Measurements from ENCODE around the gene STARD9.

STARD9 gene

DNA sequence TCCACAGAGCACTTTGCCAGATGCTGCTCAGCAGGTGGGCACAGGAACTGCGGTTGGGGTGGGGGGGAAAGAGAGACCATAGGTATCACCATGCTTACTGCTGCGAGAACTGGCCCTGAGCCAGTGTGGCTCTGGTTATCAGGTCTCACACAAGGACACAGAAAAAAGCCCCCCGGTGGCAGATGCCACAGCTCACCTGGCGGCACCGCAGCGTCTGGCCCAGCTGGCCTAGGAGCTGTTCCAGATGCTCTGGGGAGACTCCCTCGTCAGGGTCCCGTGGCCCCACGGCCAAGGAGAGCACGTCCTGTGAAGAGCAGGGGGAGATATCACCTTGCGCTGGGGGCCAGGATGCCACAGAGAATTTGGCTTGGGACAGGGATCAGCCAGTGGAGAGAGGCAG is 150.7 kb downstream of the STARD9 start:
- Histone ChIP-seq H3K79me1 (ENCODE audit: low read length) (no peaks in the 10 kb centered on the region), H2BK5ac (ENCODE audit: low read depth, low read length, poor library complexity) (no peak overlapping the region), H2BK12ac (ENCODE audit: low read length) (no peak overlapping the region), H2AFZ (ENCODE audit: insufficient read depth, low read length, poor library complexity) (no peak overlapping the region), H2AK5ac (ENCODE audit: low read length) (no peak overlapping the region), H4K91ac (ENCODE audit: low read depth, low read length) (no peak overlapping the region), H4K12ac (ENCODE audit: low read depth, low read length) (peak overlapping the region; percentile 26), H3K4me3 (ENCODE audit: low read depth, low read length) (no peak overlapping the region), H2BK120ac (ENCODE audit: insufficient read depth, low read length, poor library complexity) (no peak overlapping the region), H3K27ac (ENCODE audit: low read depth, low read length) (no peak overlapping the region), H3K18ac (ENCODE audit: low read length) (no peak overlapping the region), H3K4me1 (ENCODE audit: control insufficient read depth in 1 of 2, insufficient read depth in 2 of 2, low read length in 2 of 2) (no peaks in the 10 kb centered on the region), H3K27me3 (ENCODE audit: insufficient read depth, low read length) (no peaks in the 10 kb centered on the region), H3K36me3 (ENCODE audit: control insufficient read depth in 1 of 2, insufficient read depth in 2 of 2, low read length in 2 of 2) (peaks cover 57 to 77% of the 10 kb centered on the region in 2 experiments), H3K9ac (ENCODE audit: low read length) (no peak overlapping the region), H3K23ac (ENCODE audit: low read length) (no peak overlapping the region), H3K79me2 (ENCODE audit: control insufficient read depth, insufficient read depth, low read length, poor library complexity) (no peaks in the 10 kb centered on the region), H3K14ac (ENCODE audit: low read length) (no peak overlapping the region), H3K4ac (ENCODE audit: low read depth, low read length) (no peak overlapping the region), H3K9me3 (ENCODE audit: insufficient read depth, low read depth, low read length) (no peaks in the 10 kb centered on the region), H3K4me2 (ENCODE audit: low read length) (no peak overlapping the region), H4K8ac (ENCODE audit: low read depth, low read length) (no peak overlapping the region)
- no CpG with 5 or more reads among the region's 11 CpGs for WGBS (ENCODE audit: extremely low coverage, insufficient coverage, insufficient read length)
- DNase-seq = no peak

DNA sequence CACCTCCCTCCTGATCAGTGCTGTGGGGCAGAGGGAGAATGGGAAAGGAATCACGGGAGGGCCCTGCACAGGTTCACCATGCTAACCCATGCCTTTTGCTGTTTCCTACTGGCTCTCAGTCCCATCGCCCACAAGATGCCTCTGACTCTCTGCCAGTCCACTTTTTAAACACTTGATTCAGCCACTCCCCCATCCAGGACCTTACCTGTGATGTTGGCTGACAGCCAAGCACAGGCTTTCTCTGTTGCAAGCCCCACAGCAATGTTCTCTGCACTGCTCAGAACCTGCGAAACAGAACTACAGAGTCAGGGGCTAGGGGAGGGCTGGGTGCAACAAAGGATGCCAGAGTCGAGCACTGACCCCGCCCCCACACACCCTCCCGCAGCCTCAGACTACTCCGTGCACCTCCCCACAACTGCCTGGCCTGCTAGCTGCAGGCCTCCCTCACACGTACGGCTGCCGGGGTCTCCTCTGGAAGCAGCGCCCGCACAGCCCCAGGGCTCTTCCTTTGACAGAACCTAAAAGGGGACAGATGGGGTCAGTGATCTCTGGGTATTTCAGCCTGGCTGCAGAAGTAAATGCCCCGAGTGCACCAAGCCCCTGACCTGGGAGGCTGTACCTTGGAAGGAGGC is 152.5 kb downstream of the STARD9 start:
- no peaks in the 10 kb centered on the region for H3K27me3 ChIP-seq (ENCODE audit: insufficient read depth, low read length)
- no peaks in the 10 kb centered on the region for H3K9me3 ChIP-seq (ENCODE audit: insufficient read depth, low read depth, low read length)
- no peak overlapping the region for H2BK12ac ChIP-seq (ENCODE audit: low read length)
- no peak overlapping the region for H4K91ac ChIP-seq (ENCODE audit: low read depth, low read length)
- no peak overlapping the region for H3K4me2 ChIP-seq (ENCODE audit: low read length)
- no peak overlapping the region for H3K14ac ChIP-seq (ENCODE audit: low read length)
- no peak overlapping the region for H2AK5ac ChIP-seq (ENCODE audit: low read length)
- H2BK120ac ChIP-seq (ENCODE audit: insufficient read depth, low read length, poor library complexity) = no peak overlapping the region
- no peak overlapping the region for H3K4ac ChIP-seq (ENCODE audit: low read depth, low read length)
- no peaks in the 10 kb centered on the region for H3K79me1 ChIP-seq (ENCODE audit: low read length)
- no peak overlapping the region for H4K8ac ChIP-seq (ENCODE audit: low read depth, low read length)
- no peaks in the 10 kb centered on the region for H3K4me1 ChIP-seq (ENCODE audit: control insufficient read depth in 1 of 2, insufficient read depth in 2 of 2, low read length in 2 of 2)
- WGBS (ENCODE audit: extremely low coverage, insufficient coverage, insufficient read length) = no CpG with 5 or more reads among the region's 13 CpGs
- no peak overlapping the region for H4K12ac ChIP-seq (ENCODE audit: low read depth, low read length)
- H3K4me3 ChIP-seq (ENCODE audit: low read depth, low read length) = no peak overlapping the region
- no peak overlapping the region for H3K27ac ChIP-seq (ENCODE audit: low read depth, low read length)
- no peak overlapping the region for H2AFZ ChIP-seq (ENCODE audit: insufficient read depth, low read length, poor library complexity)
- H3K23ac ChIP-seq (ENCODE audit: low read length) = no peak overlapping the region
- no peak overlapping the region for H3K9ac ChIP-seq (ENCODE audit: low read length)
- H3K18ac ChIP-seq (ENCODE audit: low read length) = no peak overlapping the region
- DNase-seq = no peak
- peaks cover 68 to 89% of the 10 kb centered on the region in 2 experiments for H3K36me3 ChIP-seq (ENCODE audit: control insufficient read depth in 1 of 2, insufficient read depth in 2 of 2, low read length in 2 of 2)
- no peaks in the 10 kb centered on the region for H3K79me2 ChIP-seq (ENCODE audit: control insufficient read depth, insufficient read depth, low read length, poor library complexity)
- no peak overlapping the region for H2BK5ac ChIP-seq (ENCODE audit: low read depth, low read length, poor library complexity)

DNA sequence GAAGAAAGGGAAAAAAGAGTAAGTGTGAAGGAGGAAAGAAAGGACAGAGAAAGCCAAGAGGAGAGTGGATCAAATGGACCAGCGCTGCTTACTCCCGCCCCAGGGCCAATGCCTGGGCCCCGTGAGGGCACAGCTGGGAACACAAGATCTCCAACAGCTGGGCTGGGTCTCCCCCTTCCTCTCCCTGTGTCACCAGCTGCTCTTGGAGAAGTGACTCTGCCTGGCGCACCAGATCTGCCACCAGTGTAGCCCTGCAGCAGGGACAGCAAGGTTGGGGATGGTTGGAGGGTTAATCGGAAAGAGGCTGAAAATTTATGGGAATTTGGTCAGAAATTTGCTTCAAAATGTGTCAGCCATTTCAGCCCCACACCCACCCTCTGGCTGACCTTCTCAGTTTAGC is 153.2 kb downstream of the STARD9 start:
- H2BK120ac ChIP-seq (ENCODE audit: insufficient read depth, low read length, poor library complexity) = no peak overlapping the region
- no peak overlapping the region for H3K14ac ChIP-seq (ENCODE audit: low read length)
- H4K8ac ChIP-seq (ENCODE audit: low read depth, low read length) = no peak overlapping the region
- H3K4me3 ChIP-seq (ENCODE audit: low read depth, low read length) = no peak overlapping the region
- H3K4ac ChIP-seq (ENCODE audit: low read depth, low read length) = no peak overlapping the region
- H3K27me3 ChIP-seq (ENCODE audit: insufficient read depth, low read length) = no peaks in the 10 kb centered on the region
- DNase-seq = no peak
- no peak overlapping the region for H3K27ac ChIP-seq (ENCODE audit: low read depth, low read length)
- H3K18ac ChIP-seq (ENCODE audit: low read length) = no peak overlapping the region
- H3K36me3 ChIP-seq (ENCODE audit: control insufficient read depth in 1 of 2, insufficient read depth in 2 of 2, low read length in 2 of 2) = peaks cover 75 to 88% of the 10 kb centered on the region in 2 experiments
- WGBS (ENCODE audit: extremely low coverage, insufficient coverage, insufficient read length) = no CpG with 5 or more reads among the region's 5 CpGs
- no peak overlapping the region for H4K12ac ChIP-seq (ENCODE audit: low read depth, low read length)
- no peak overlapping the region for H2BK5ac ChIP-seq (ENCODE audit: low read depth, low read length, poor library complexity)
- no peak overlapping the region for H2BK12ac ChIP-seq (ENCODE audit: low read length)
- H4K91ac ChIP-seq (ENCODE audit: low read depth, low read length) = no peak overlapping the region
- H3K9ac ChIP-seq (ENCODE audit: low read length) = no peak overlapping the region
- no peaks in the 10 kb centered on the region for H3K79me2 ChIP-seq (ENCODE audit: control insufficient read depth, insufficient read depth, low read length, poor library complexity)
- no peak overlapping the region for H3K4me2 ChIP-seq (ENCODE audit: low read length)
- H2AK5ac ChIP-seq (ENCODE audit: low read length) = no peak overlapping the region
- H3K4me1 ChIP-seq (ENCODE audit: control insufficient read depth in 1 of 2, insufficient read depth in 2 of 2, low read length in 2 of 2) = no peaks in the 10 kb centered on the region
- no peak overlapping the region for H3K23ac ChIP-seq (ENCODE audit: low read length)
- no peak overlapping the region for H2AFZ ChIP-seq (ENCODE audit: insufficient read depth, low read length, poor library complexity)
- no peaks in the 10 kb centered on the region for H3K79me1 ChIP-seq (ENCODE audit: low read length)
- H3K9me3 ChIP-seq (ENCODE audit: insufficient read depth, low read depth, low read length) = no peaks in the 10 kb centered on the region

DNA sequence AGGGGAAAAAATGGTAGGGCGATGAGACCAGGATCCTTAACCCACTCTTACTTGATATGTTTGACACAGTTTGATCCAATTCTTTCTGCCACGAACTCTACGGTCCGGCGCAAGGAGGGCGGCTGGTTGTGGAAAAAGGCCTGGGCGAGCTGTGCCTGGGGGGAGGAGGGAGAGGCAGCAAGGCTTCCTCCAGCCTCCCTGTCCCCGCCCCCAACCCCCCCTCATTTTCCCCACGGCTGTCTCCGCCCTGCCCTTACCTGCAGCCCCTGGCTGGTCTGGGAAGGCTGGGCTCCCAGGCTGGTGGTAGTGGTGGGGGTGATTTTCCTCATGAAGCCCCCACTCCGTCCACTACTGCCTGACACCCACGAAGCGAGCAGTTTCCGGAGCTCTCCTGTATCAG is 153.6 kb downstream of the STARD9 start:
- Histone ChIP-seq H2BK120ac (ENCODE audit: insufficient read depth, low read length, poor library complexity) (no peak overlapping the region), H3K79me1 (ENCODE audit: low read length) (no peaks in the 10 kb centered on the region), H2AK5ac (ENCODE audit: low read length) (no peak overlapping the region), H3K14ac (ENCODE audit: low read length) (no peak overlapping the region), H3K36me3 (ENCODE audit: control insufficient read depth in 1 of 2, insufficient read depth in 2 of 2, low read length in 2 of 2) (peaks cover 76 to 91% of the 10 kb centered on the region in 2 experiments), H3K4me1 (ENCODE audit: control insufficient read depth in 1 of 2, insufficient read depth in 2 of 2, low read length in 2 of 2) (no peaks in the 10 kb centered on the region), H3K4me2 (ENCODE audit: low read length) (no peak overlapping the region), H2BK5ac (ENCODE audit: low read depth, low read length, poor library complexity) (no peak overlapping the region), H3K79me2 (ENCODE audit: control insufficient read depth, insufficient read depth, low read length, poor library complexity) (no peaks in the 10 kb centered on the region), H3K9me3 (ENCODE audit: insufficient read depth, low read depth, low read length) (no peaks in the 10 kb centered on the region), H3K27ac (ENCODE audit: low read depth, low read length) (no peak overlapping the region), H3K23ac (ENCODE audit: low read length) (no peak overlapping the region), H2AFZ (ENCODE audit: insufficient read depth, low read length, poor library complexity) (no peak overlapping the region), H4K8ac (ENCODE audit: low read depth, low read length) (no peak overlapping the region), H4K91ac (ENCODE audit: low read depth, low read length) (no peak overlapping the region), H3K4me3 (ENCODE audit: low read depth, low read length) (no peak overlapping the region), H3K18ac (ENCODE audit: low read length) (no peak overlapping the region), H3K4ac (ENCODE audit: low read depth, low read length) (no peak overlapping the region), H4K12ac (ENCODE audit: low read depth, low read length) (no peak overlapping the region), H3K27me3 (ENCODE audit: insufficient read depth, low read length) (no peaks in the 10 kb centered on the region), H3K9ac (ENCODE audit: low read length) (no peak overlapping the region), H2BK12ac (ENCODE audit: low read length) (no peak overlapping the region)
- WGBS (ENCODE audit: extremely low coverage, insufficient coverage, insufficient read length) = no CpG with 5 or more reads among the region's 14 CpGs
- no peak for DNase-seq
